ENCODE data around the gene ADRB2. TPM values are rescaled to one million over a fixed set of nuclear protein-coding genes. Genes with fewer than 3 reads are reported as not detected.
"Not testable (repeated sequence)": the region's sequence is repeated elsewhere in the genome, so short reads cannot be mapped to it uniquely, and the experiment has no call there.

ADRB2 gene
- total RNA-seq, 1 donor from 2014 or later: 5.1 TPM

- H3K9me3 ChIP-seq (replicated peaks): no peaks in the 10 kb centered on the region
- intact Hi-C loops (cut with micrococcal nuclease): no loop called here
- peaks cover 12% of the 10 kb centered on the region for H3K4me1 ChIP-seq
- TF ChIP-seq CTCF (IDR thresholded peaks at IDR 0.05; ENCODE audit: borderline replicate concordance): no peak
- no peak overlapping the region for H3K4me3 ChIP-seq
- H3K27me3 ChIP-seq (ENCODE audit: low read depth): no peaks in the 10 kb centered on the region
- no peak for DNase-seq
- H3K36me3 ChIP-seq: no peaks in the 10 kb centered on the region
- H3K27ac ChIP-seq (replicated peaks): no peak overlapping the region
Measured at GRCh38 chr5:148796936-148797335, 29.5 kb upstream of the ADRB2 start.

GRCh38 chr5:148798786-148799185, 27.6 kb upstream of the ADRB2 start:
- H3K9me3 ChIP-seq (replicated peaks): no peaks in the 10 kb centered on the region
- no peak for TF ChIP-seq CTCF (IDR thresholded peaks at IDR 0.05; ENCODE audit: borderline replicate concordance)
- peaks cover 12% of the 10 kb centered on the region for H3K4me1 ChIP-seq
- no peak overlapping the region for H3K4me3 ChIP-seq
- no peaks in the 10 kb centered on the region for H3K27me3 ChIP-seq (ENCODE audit: low read depth)
- no peak for DNase-seq
- H3K27ac ChIP-seq (replicated peaks): no peak overlapping the region
- no peaks in the 10 kb centered on the region for H3K36me3 ChIP-seq
- intact Hi-C loops (cut with micrococcal nuclease): no loop called here

- no peak for DNase-seq
- H3K4me3 ChIP-seq: no peak overlapping the region
- no peaks in the 10 kb centered on the region for H3K27me3 ChIP-seq (ENCODE audit: low read depth)
- no peak for TF ChIP-seq CTCF (IDR thresholded peaks at IDR 0.05; ENCODE audit: borderline replicate concordance)
- intact Hi-C loops (cut with micrococcal nuclease): no loop called here
- peaks cover 12% of the 10 kb centered on the region for H3K4me1 ChIP-seq
- no peaks in the 10 kb centered on the region for H3K36me3 ChIP-seq
- H3K9me3 ChIP-seq (replicated peaks): no peaks in the 10 kb centered on the region
- no peak overlapping the region for H3K27ac ChIP-seq (replicated peaks)
Measured at GRCh38 chr5:148799737-148800527, 26.5 kb upstream of the ADRB2 start.

- peaks cover 31% of the 10 kb centered on the region for H3K4me1 ChIP-seq
- H3K9me3 ChIP-seq (replicated peaks): no peaks in the 10 kb centered on the region
- intact Hi-C loops (cut with micrococcal nuclease): no loop called here
- H3K27me3 ChIP-seq (ENCODE audit: low read depth): no peaks in the 10 kb centered on the region
- H3K36me3 ChIP-seq: no peaks in the 10 kb centered on the region
- DNase-seq: no peak
- no peak for TF ChIP-seq CTCF (IDR thresholded peaks at IDR 0.05; ENCODE audit: borderline replicate concordance)
- H3K4me3 ChIP-seq: no peak overlapping the region
- H3K27ac ChIP-seq (replicated peaks): no peak overlapping the region
Measured at GRCh38 chr5:148801682-148802276, 24.6 kb upstream of the ADRB2 start.

GRCh38 chr5:148803451-148803850, 23.0 kb upstream of the ADRB2 start:
- intact Hi-C loops (cut with micrococcal nuclease): not testable (repeated sequence)

GRCh38 chr5:148804393-148804792, 22.0 kb upstream of the ADRB2 start:
- Histone ChIP-seq H3K4me1 (peaks cover 55% of the 10 kb centered on the region), H3K27me3 (ENCODE audit: low read depth) (no peaks in the 10 kb centered on the region), H3K9me3 (replicated peaks) (no peaks in the 10 kb centered on the region), H3K36me3 (no peaks in the 10 kb centered on the region), H3K27ac (replicated peaks) (peak overlapping the region; percentile 86), H3K4me3 (no peak overlapping the region)
- no peak for DNase-seq
- intact Hi-C loops (cut with micrococcal nuclease): no loop called here
- no peak for TF ChIP-seq CTCF (IDR thresholded peaks at IDR 0.05; ENCODE audit: borderline replicate concordance)

More at GRCh38 chr5:148803451-148803850, 23.0 kb upstream of the ADRB2 start:
- not testable (repeated sequence) for H3K27me3 ChIP-seq (ENCODE audit: low read depth); H3K36me3 ChIP-seq; H3K27ac ChIP-seq (replicated peaks); DNase-seq; H3K9me3 ChIP-seq (replicated peaks); H3K4me3 ChIP-seq
- peaks cover 45% of the 10 kb centered on the region for H3K4me1 ChIP-seq
